Ovary (tissue), 3 donors: Measurements from ENCODE around the gene C12orf76.

Experiments
- CTCF ChIP-seq, 3 donors: fragments of 450-650 bp in 2 of 3; fragments of 200-600 bp in 1 of 3; IDR thresholded peaks; one replicate each; pipeline versions ENCODE4 v1.5.1 to v1.8.0; 2016 to 2022; ENCODE audit warnings: antibody characterized with exemption in 3 of 3, mild to moderate bottlenecking in 1 of 3
- EP300 ChIP-seq: sonication (generic); formaldehyde crosslinking; IDR thresholded peaks from one replicate; pipeline ENCODE4 v1.6.1; 2017; ENCODE audit warnings: antibody characterized with exemption
- POLR2A ChIP-seq: fragments of 450-650 bp; IDR thresholded peaks from one replicate; pipeline ENCODE4 v1.6.1; 2017; ENCODE audit warnings: antibody characterized with exemption, mild to moderate bottlenecking, moderate library complexity
- donor health status: DM: no; HTN: no; CAD: no.

- TF ChIP-seq POLR2A = no peak
- TF ChIP-seq CTCF (IDR thresholded peaks at IDR 0.05) = no peak
- no peak for TF ChIP-seq EP300
Measured at GRCh38 chr12:110035534-110036104, 12.7 kb downstream of the C12orf76 start.
